NCI-H2107 treated with DMSO at 0.1 percent for 48 hours (cell line): ENCODE results near the gene RBM26.
A peak's percentile ranks its signal among the peaks of the same experiment; 100 is the strongest.

Experiments used
- DNase-seq: peaks from one replicate; lab custom pipeline; 2025; ENCODE audit not compliant: unreplicated experiment; lab: John Stamatoyannopoulos, UW

Gene RBM26

GRCh38 chr13:79405831-79406596 lies at the start of gene RBM26:
RBM26 (minus strand) TSS chr13:79406255; CDS start chr13:79405774, 481 bp downstream.
- DNase-seq, result peak; percentile 76

GRCh38 chr13:79455331-79455730 lies 49.3 kb upstream of the RBM26 start:
- DNase-seq, result no peak

- DNase-seq, result no peak
Measured at GRCh38 chr13:79452239-79452913, 46.3 kb upstream of the RBM26 start.

- no peak for DNase-seq
Measured at GRCh38 chr13:79451500-79451962, 45.5 kb upstream of the RBM26 start.

- DNase-seq, result no peak
Measured at GRCh38 chr13:79450110-79450509, 44.1 kb upstream of the RBM26 start.

GRCh38 chr13:79448413-79448812 lies 42.4 kb upstream of the RBM26 start:
- DNase-seq, result no peak

- no peak for DNase-seq
Measured at GRCh38 chr13:79447741-79448140, 41.7 kb upstream of the RBM26 start.

GRCh38 chr13:79447141-79447540 lies 41.1 kb upstream of the RBM26 start:
- DNase-seq, result no peak

GRCh38 chr13:79445968-79446645 lies 40.1 kb upstream of the RBM26 start:
- DNase-seq, result no peak

- DNase-seq, result no peak
Measured at GRCh38 chr13:79442706-79443105, 36.7 kb upstream of the RBM26 start.

GRCh38 chr13:79442221-79442620 lies 36.2 kb upstream of the RBM26 start:
- DNase-seq, result no peak

GRCh38 chr13:79440958-79441528 lies 35.0 kb upstream of the RBM26 start:
- no peak for DNase-seq

- DNase-seq, result no peak
Measured at GRCh38 chr13:79439275-79439674, 33.2 kb upstream of the RBM26 start.

- no peak for DNase-seq
Measured at GRCh38 chr13:79435561-79435990, 29.5 kb upstream of the RBM26 start.

- DNase-seq, result no peak
Measured at GRCh38 chr13:79434556-79434955, 28.5 kb upstream of the RBM26 start.

- DNase-seq, result no peak
Measured at GRCh38 chr13:79432992-79433391, 26.9 kb upstream of the RBM26 start.

- no peak for DNase-seq
Measured at GRCh38 chr13:79432086-79432485, 26.0 kb upstream of the RBM26 start.

GRCh38 chr13:79429309-79429708 lies 23.3 kb upstream of the RBM26 start:
- no peak for DNase-seq

- no peak for DNase-seq
Measured at GRCh38 chr13:79427883-79428282, 21.8 kb upstream of the RBM26 start.

GRCh38 chr13:79427265-79427664 lies 21.2 kb upstream of the RBM26 start:
- DNase-seq, result peak; percentile 77
